ENCODE results near the gene LENEP. TPM values are rescaled to one million over a fixed set of nuclear protein-coding genes. Genes with fewer than 3 reads are reported as not detected.
"Not testable (repeated sequence)": the region's sequence is repeated elsewhere in the genome, so short reads cannot be mapped to it uniquely, and the experiment has no call there.

Gene LENEP
- total RNA-seq, 1 donor from 2014 or later, result not detected

DNA sequence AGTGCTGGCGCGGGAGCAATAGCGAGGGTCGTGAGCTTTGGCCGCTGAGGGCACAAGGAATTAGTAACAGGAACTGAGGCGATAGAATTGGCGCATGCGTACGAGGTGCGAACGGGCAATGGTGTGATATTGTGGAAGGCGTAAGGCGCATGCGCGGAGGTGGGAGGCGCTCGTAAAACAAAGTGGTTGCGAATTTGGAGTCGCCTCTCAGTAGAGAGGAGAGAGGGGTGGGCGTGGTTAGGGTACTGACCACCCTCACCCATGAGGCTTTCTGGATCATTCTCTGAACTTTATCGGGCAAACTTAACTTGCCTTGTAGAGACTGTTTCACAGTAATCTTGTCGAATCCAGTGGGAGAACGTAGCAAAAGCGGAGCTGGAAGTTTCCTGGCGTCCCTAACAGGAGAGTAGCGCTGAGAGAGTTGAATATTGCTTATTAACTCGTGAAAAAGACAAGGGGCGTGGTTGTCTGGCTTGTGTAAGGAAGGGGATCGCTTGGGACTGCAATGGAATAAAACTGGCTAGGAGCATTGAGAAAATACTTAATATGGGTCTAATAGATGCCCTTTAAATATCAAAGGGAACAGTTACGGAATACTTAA, 18.5 kb upstream of the LENEP start:
- peaks cover 2% of the 10 kb centered on the region for H3K36me3 Mint-ChIP-seq (ENCODE audit: low read depth, unreplicated experiment)
- no peaks in the 10 kb centered on the region for H3K27me3 Mint-ChIP-seq (ENCODE audit: low read depth, unreplicated experiment)
- TF ChIP-seq, protein P1, sequence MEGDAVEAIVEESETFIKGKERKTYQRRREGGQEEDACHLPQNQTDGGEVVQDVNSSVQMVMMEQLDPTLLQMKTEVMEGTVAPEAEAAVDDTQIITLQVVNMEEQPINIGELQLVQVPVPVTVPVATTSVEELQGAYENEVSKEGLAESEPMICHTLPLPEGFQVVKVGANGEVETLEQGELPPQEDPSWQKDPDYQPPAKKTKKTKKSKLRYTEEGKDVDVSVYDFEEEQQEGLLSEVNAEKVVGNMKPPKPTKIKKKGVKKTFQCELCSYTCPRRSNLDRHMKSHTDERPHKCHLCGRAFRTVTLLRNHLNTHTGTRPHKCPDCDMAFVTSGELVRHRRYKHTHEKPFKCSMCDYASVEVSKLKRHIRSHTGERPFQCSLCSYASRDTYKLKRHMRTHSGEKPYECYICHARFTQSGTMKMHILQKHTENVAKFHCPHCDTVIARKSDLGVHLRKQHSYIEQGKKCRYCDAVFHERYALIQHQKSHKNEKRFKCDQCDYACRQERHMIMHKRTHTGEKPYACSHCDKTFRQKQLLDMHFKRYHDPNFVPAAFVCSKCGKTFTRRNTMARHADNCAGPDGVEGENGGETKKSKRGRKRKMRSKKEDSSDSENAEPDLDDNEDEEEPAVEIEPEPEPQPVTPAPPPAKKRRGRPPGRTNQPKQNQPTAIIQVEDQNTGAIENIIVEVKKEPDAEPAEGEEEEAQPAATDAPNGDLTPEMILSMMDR (IDR thresholded peaks at IDR 0.05; ENCODE audit: insufficient read depth, low read depth, low read length), result no peak
- no peak for TF ChIP-seq EZH2 (IDR thresholded peaks at IDR 0.05; ENCODE audit: insufficient read depth, low read length)
- no peaks in the 10 kb centered on the region for H3K9me3 ChIP-seq (ENCODE audit: insufficient read depth, low read depth, low read length)
- no peak overlapping the region for H3K27ac Mint-ChIP-seq (ENCODE audit: unreplicated experiment)
- peak overlapping the region; percentile 99 for H3K27ac ChIP-seq (ENCODE audit: low read depth, low read length)
- H3K9me3 Mint-ChIP-seq (ENCODE audit: unreplicated experiment), result no peaks in the 10 kb centered on the region
- H3K36me3 ChIP-seq (ENCODE audit: insufficient read depth, low read length), result peaks cover 6% of the 10 kb centered on the region
- peaks cover 33% of the 10 kb centered on the region for H3K4me1 ChIP-seq (ENCODE audit: insufficient read depth, low read length)
- peak overlapping the region; percentile 88 for H3K4me3 ChIP-seq (ENCODE audit: insufficient read depth, low read depth, low read length)
- peaks cover 59% of the 10 kb centered on the region for H3K79me2 ChIP-seq (ENCODE audit: insufficient read depth, low read length)
- peaks cover 6% of the 10 kb centered on the region for H4K20me1 ChIP-seq (ENCODE audit: insufficient read depth, low read length)
- no peak overlapping the region for H3K4me3 Mint-ChIP-seq (ENCODE audit: unreplicated experiment)
- peak overlapping the region; percentile 94 for H3K9ac ChIP-seq (ENCODE audit: low read length)
- peak overlapping the region; percentile 94 for H3K4me2 ChIP-seq (ENCODE audit: low read length)
- peaks cover 16% of the 10 kb centered on the region for H3K4me1 Mint-ChIP-seq (ENCODE audit: low read depth, unreplicated experiment)
- H3K27me3 ChIP-seq (ENCODE audit: insufficient read depth, low read length), result no peaks in the 10 kb centered on the region
- DNase-seq (ENCODE audit: low read depth) (peak; percentile 79), FAIRE-seq (no peak)
- peak overlapping the region; percentile 75 for H2AFZ ChIP-seq (ENCODE audit: low read depth, low read length)

DNA sequence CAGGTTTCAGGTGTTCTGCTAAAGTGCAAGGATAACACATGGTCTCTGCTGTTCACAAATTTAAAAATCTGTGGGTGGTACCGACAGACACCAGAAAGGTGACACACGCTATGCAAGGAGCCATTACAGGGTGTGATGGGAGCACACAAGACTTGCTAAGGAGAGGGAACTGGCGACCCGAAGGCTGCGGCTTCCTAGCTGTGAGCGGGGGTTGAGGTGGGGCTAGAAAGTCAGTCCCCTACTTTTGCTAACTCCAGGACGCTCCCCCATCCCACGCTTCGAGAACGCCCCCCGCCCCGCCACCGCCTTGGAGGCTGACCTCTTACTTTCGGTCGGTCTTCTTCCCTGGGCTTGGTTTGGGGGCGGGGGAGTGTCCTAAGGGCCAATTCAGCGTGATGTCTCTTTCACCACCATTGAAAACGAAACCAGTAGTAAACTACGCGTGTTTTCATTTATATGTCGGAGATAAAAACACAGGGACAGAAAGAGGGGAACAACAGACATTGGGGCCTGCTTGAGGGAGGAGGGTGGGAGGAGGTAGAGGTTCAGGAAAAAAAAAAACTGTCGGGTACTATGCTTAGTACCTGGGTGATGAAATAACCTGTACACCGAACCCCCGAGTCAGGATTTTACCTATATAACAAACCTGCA, 17.9 kb upstream of the LENEP start:
- Histone ChIP-seq H3K27ac (ENCODE audit: low read depth, low read length) (peak overlapping the region; percentile 99), H3K4me2 (ENCODE audit: low read length) (peak overlapping the region; percentile 94), H4K20me1 (ENCODE audit: insufficient read depth, low read length) (no peaks in the 10 kb centered on the region), H3K27me3 (ENCODE audit: insufficient read depth, low read length) (no peaks in the 10 kb centered on the region), H2AFZ (ENCODE audit: low read depth, low read length) (peak overlapping the region; percentile 75), H3K36me3 (ENCODE audit: insufficient read depth, low read length) (peaks cover 6% of the 10 kb centered on the region), H3K4me1 (ENCODE audit: insufficient read depth, low read length) (peaks cover 33% of the 10 kb centered on the region), H3K9ac (ENCODE audit: low read length) (peak overlapping the region; percentile 94), H3K9me3 (ENCODE audit: insufficient read depth, low read depth, low read length) (no peaks in the 10 kb centered on the region), H3K79me2 (ENCODE audit: insufficient read depth, low read length) (peaks cover 52% of the 10 kb centered on the region), H3K4me3 (ENCODE audit: insufficient read depth, low read depth, low read length) (peak overlapping the region; percentile 88)
- FAIRE-seq, result no peak
- Mint-ChIP-seq H3K4me1 (ENCODE audit: low read depth, unreplicated experiment) (peaks cover 16% of the 10 kb centered on the region), H3K36me3 (ENCODE audit: low read depth, unreplicated experiment) (peaks cover 2% of the 10 kb centered on the region), H3K27me3 (ENCODE audit: low read depth, unreplicated experiment) (no peaks in the 10 kb centered on the region), H3K27ac (ENCODE audit: unreplicated experiment) (no peak overlapping the region), H3K4me3 (ENCODE audit: unreplicated experiment) (no peak overlapping the region), H3K9me3 (ENCODE audit: unreplicated experiment) (no peaks in the 10 kb centered on the region)
- TF ChIP-seq EZH2 (IDR thresholded peaks at IDR 0.05; ENCODE audit: insufficient read depth, low read length), result no peak
- TF ChIP-seq, protein P1 (IDR thresholded peaks at IDR 0.05; ENCODE audit: insufficient read depth, low read depth, low read length), result no peak
- peak; percentile 34 for DNase-seq (ENCODE audit: low read depth)

DNA sequence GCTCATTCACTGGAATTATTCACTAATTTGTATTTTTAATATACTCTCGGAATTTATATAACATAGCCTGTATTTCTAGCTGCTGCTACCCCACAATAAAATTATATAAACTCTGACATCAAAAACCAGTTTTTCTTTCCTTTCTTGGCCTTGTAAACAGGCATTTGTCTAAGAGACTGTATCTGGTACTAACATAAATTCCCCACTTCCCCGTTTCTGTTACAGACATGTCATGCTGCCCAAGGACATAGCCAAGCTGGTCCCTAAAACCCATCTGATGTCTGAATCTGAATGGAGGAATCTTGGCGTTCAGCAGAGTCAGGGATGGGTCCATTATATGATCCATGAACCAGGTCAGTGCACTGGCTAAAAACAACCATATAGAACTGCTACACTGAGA, 15.6 kb upstream of the LENEP start:
- not testable (repeated sequence) for H3K27ac ChIP-seq (ENCODE audit: low read depth, low read length); FAIRE-seq; H3K36me3 ChIP-seq (ENCODE audit: insufficient read depth, low read length); H3K4me3 ChIP-seq (ENCODE audit: insufficient read depth, low read depth, low read length); H2AFZ ChIP-seq (ENCODE audit: low read depth, low read length); H3K27ac Mint-ChIP-seq (ENCODE audit: unreplicated experiment); H3K4me2 ChIP-seq (ENCODE audit: low read length); H3K4me3 Mint-ChIP-seq (ENCODE audit: unreplicated experiment); H3K9ac ChIP-seq (ENCODE audit: low read length); H3K9me3 Mint-ChIP-seq (ENCODE audit: unreplicated experiment); H4K20me1 ChIP-seq (ENCODE audit: insufficient read depth, low read length); DNase-seq (ENCODE audit: low read depth); H3K36me3 Mint-ChIP-seq (ENCODE audit: low read depth, unreplicated experiment); H3K27me3 ChIP-seq (ENCODE audit: insufficient read depth, low read length); H3K4me1 Mint-ChIP-seq (ENCODE audit: low read depth, unreplicated experiment); H3K9me3 ChIP-seq (ENCODE audit: insufficient read depth, low read depth, low read length); H3K27me3 Mint-ChIP-seq (ENCODE audit: low read depth, unreplicated experiment)
- H3K4me1 ChIP-seq (ENCODE audit: insufficient read depth, low read length), result peaks cover 18% of the 10 kb centered on the region
- H3K79me2 ChIP-seq (ENCODE audit: insufficient read depth, low read length), result peaks cover 43% of the 10 kb centered on the region
